HG03575 (cell line): ENCODE data around the gene WDCP.

ENCODE experiments used
- ATAC-seq: cut with Tn5 transposase; IDR thresholded peaks from one replicate; pipeline ENCODE4 v1.9.1; 2021; ENCODE audit not compliant: unreplicated experiment, insufficient number of reproducible peaks, low FRiP score; ENCODE audit errors: extremely low read depth

WDCP gene

DNA sequence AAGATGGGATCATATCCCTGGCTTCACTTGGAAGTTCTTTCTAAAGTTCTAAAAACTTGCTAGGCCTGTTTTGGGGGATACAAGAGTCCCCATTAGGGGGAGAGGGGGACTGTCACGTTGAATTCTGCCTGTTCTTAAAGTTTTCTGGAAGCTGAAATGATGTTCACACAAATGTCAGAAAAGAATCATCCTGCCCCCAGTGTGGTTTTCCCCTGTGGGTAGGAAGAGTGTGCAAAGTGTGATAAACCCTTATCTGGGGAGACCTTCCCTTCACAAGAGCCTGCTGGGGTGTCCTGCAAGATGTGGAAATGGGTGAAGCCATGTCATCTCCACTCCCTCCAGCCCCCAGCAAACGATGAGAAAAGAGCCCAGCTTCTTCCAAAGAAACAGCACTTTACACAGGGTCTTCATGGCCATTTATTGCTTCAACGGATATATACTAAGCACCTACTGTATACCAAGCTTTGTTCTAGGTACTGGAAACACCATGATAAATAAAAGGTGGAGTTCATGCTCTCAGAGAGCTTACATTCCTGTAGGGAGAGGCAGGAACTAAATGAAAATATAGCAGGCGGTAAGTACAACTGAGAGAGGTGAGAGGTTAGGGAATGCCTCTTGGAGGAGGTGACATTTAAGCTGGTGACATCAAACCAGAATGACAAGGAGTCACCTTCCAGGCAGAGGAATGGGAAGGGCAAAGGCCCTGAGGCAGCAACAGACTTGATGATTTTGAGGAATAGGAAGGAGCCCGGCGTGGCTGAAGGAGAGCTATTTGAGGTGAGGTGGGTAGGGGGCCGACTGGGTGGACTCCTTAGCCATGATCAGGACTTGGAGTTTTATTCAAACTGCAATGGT, 35.7 kb downstream of the WDCP start:
- ATAC-seq: no peak

DNA sequence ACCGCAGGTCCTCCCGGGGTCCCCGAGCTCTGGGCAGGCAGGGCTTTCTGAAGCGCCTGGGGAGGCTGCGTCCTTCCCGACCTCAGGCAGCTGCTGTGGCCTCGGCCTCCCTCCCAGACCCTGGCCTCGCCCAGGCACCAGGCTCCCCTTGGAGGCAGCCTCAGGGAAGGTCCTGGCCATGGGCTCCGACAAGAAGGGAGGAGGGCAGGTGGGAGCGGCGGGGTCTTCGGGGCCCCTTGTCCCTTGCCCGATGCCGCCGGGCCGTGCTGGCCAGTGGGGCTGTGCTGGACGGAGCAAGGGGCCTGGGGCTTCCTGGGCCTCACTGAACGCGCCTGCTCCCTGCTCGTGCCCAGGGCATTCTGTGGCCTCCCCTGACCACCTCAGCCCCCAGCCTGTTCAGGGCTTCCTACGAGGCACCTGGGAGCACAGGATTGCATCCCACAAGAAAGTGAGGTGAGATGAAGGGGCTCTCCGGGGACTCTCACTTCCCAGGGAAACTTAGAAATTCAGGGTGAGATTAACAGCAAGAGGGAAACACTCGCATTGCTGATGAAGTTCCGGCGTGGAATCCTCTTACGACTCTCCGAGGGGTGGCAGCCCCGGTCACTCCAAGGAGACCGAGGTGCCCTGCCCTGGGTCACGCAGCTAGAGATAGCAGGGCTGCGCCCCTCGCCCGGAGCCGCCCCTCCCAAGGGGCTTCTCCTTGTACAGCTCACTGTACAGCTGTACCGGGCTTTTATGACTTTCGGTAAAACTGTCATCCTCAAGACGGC, 36.5 kb downstream of the WDCP start:
- ATAC-seq: no peak

DNA sequence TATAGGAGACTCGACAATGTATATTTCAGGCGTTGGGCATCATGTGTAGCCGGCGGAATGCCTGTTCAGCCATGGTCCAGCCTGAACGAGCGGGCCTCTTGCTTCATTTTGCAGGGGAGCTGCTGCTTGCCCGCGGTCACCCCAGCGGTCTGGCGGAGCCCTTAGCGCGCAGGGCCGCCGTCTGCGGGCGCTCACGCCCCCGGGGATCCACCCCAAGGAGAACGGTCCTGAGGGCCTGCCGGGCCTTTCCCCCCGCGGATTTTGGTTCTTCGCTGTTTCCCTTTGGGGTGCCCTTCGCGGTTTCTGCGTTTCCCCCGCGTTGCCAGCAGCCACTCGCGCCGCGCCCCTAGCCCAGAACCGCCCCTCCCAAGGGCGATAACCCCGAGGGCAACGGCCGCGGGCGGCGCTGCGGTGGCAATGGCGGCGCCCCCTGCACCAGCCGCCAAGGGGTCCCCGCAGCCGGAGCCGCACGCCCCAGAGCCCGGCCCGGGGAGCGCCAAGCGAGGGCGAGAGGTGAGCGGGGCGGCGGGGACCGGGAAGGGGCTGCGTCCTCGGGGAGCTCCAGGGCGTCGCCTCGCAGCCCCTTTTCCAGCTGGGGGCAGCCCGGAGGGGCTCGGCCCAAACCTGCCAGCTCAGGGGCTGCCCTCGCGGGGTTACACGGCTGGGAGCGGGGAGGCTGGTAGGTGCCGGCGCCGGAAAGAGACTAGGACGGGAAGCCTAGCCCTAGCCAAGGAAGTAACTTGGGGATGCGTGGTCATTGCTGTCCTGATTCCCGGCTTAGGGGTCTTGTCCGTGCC, 37.3 kb downstream of the WDCP start, which contains the start of gene MFSD2B:
MFSD2B (plus strand) TSS at position 406 of the 797 bp plus-strand sequence; CDS start at position 418, 12 bp downstream.
- no peak for ATAC-seq

DNA sequence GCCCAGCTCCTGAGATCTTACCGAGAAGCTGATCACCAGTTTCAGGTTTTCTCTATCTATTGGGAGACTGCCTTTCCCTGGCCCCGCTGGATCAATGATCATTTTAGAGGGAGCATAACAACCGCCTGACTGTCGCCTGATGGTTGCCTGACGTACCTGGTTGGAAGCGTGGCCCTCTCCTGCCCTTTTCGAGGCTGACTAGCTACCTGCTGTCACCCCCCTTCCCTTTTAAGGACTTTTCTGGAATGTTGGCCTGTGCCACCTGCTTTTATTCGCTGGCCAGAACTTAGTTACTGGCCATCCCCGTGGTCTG, 37.9 kb downstream of the WDCP start:
- ATAC-seq: no peak

DNA sequence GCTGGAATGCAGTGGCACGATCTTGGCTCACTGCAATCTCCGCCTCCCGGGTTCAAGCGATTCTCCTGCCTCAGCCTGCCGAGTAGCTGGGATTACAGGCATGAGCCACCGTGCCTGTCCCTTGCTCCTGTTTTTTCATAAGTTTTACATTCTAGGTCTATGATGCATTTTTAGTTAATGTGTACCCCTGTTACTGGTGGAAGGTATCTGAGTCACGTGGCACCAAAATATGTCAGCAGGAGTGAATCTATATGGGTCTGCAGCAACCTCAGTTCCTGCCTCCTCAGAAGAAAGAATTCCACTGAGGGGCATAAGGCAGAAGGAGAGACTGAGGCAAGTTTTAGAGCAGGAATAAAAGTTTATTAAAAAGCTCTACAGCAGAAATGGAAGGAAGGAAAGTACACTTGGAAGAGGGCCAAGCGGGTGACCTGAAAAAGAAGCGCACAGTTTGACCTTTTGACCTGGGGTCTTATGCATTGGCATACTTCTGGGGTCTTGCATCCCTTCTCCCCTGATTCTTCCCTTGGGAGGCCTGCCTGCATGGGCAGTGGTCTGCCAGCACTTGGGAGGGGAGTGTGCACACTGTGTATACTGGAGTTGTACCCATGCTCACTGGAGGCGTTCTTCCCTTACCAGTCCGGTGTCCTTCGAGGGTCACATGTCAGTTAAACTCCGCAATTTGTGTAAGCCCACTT, 38.4 kb downstream of the WDCP start:
- ATAC-seq: no peak

DNA sequence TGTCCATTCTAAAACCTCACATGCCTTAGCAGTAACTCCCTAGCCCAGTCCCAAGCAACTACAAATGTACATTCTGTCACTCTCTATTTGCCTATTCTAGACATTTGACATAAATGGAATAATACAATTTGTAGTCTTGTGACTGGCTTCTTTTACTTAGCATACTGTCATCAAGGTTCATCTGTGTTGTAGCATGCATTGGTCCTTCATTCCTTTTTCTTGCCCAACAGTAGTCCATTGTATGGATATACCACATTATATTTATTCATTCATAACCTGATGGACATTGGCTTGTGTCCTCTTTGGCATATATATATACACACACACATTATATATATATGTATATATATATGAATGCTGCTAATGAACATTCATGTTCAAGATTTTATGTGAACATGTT, 39.5 kb downstream of the WDCP start:
- ATAC-seq: no peak

DNA sequence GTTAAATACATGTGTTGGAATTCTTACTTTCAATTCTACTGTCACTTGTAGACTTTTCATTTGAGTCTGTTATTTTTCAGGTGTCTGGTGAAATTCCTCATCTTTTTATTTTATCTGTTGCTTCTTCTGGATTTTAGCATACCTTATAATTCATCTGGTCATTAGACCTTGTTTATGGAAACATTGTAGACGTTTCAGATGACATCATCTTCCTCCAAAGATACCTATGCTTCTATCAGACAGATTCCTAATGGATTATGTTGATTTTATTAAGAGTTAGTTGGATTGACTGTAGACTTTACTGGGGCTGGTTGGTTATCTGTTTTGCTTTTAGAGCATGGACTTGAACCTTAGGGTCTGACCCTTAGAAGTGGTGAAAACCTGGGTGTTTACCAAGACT, 52.6 kb downstream of the WDCP start:
- no peak for ATAC-seq

DNA sequence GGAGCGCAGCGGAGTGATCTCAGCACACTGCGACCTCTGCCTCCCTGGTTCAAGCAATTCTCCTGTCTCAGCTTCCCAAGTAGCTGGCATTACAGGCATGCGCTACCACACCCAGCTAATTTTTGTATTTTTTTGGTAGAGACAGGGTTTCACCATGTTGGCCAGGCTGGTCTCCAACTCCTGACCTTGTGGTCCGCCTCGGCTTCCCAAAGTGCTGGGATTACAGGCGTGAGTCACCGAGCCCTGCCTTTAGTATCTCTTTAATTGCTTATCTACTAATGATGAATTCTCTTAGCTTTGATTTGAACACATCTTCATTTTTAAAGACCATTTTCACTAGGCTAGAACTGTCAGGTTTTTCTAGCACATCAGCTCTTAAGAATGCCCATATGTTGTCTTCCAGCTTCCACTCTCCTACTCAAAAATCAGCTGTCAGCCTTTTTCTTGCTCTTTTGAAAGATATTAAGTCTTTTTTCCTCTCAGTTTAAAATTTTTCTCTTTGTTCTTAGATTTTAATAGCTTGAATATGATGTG, 53.4 kb downstream of the WDCP start:
- ATAC-seq: no peak

DNA sequence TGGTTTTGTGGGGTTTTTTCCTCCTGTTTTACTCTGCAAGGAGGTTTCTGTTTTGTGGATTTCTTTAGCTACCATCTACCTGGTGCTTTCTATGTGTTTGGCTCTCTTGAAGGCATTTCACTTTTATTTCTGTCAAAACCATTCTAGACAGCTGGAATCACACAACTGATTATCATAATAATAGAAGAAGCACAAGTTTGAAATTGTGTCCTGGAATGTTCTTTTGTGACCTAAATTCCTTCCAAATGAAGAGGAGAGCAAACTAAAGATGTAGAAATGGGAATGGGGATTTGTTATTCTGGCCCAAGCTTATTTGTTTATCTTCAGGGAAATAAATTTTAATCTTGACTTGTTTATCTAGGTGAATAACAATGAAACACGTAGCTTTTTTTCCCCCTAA, 54.3 kb downstream of the WDCP start:
- no peak for ATAC-seq

DNA sequence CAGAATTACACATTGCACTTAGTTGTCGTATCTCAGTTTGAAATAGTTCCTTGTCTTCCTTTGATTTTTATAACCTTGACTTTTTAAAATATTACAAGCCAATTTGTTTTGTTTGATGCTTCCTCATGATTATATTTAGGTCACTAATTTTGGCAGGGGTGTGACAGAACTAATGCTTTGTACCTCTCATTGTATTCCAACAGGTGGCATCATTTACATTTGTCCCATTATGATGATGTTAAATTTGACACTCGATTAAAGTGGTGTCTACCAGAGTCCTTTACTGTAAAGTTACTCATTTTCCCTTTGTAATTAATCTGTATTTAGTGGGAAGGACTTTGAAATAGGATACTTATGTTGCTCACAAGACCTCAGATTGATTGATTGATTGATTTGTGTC, 58.8 kb downstream of the WDCP start:
- ATAC-seq: no peak
